HepG2 (cell line): ENCODE measurements around the gene MRPL34. TPM values are rescaled to one million over a fixed set of nuclear protein-coding genes. Genes with fewer than 3 reads are reported as not detected.

Experiments
- ATAC-seq: fragments of 200-7000 bp; cut with Tn5 transposase; 3 replicates; pipeline ENCODE4 v1.9.1; 2020; ENCODE audit warnings: mild to moderate bottlenecking, moderate library complexity
- BruUV-seq: library from RNA; stranded (reverse); fragments of 400-500 nt; replicated peaks from 2 replicates; lab custom pipeline; 2021; lab: Mats Ljungman, UMichigan
- CTCF ChIA-PET: fragments of 300-600 bp; formaldehyde crosslinking; extraction: SDS; loops from one replicate; lab custom pipeline; 2021; ENCODE audit warnings: low total read pairs, inconsistent platforms, low intra/inter-chr PET ratio; lab: Yijun Ruan, JAX
- POLR2A ChIA-PET: fragments of 350-600 bp; sonication (Branson Sonifier 250); formaldehyde crosslinking; loops from one replicate; lab custom pipeline; 2020; ENCODE audit warnings: antibody characterized with exemption, inconsistent platforms; lab: Yijun Ruan, JAX
- DNase-seq: peaks from one replicate; pipeline ENCODE4 v3.0.0-alpha.2; 2015; ENCODE audit warnings: low spot score
- FAIRE-seq: peaks from 3 replicates; lab custom pipeline; 2011; peaks lifted over from hg19 to GRCh38; lab: Jason Lieb, UNC
- H2AFZ ChIP-seq: one replicate; pipeline ENCODE4 v1.6.1; 2011; ENCODE audit warnings: low read length, inconsistent platforms
- H3K27ac ChIP-seq: fragments of 300-600 bp; 3 replicates; pipeline ENCODE4 v1.8.0; 2011; ENCODE audit warnings: mixed run types, mild to moderate bottlenecking, mixed read lengths, low read length, inconsistent platforms; ENCODE audit not compliant: insufficient read depth; ENCODE audit errors: extremely low read length
- H3K27me3 ChIP-seq, 2 experiments: fragments of 200-600 bp in 1 of 2; 2 replicates in 1 of 2; 3 replicates in 1 of 2; pipeline versions ENCODE4 v1.6.0 to v1.8.0; 2011; ENCODE audit warnings: low read length in 2 of 2, mild to moderate bottlenecking in 2 of 2, moderate library complexity in 2 of 2, inconsistent platforms in 1 of 2; ENCODE audit not compliant: insufficient read depth in 2 of 2, control insufficient read depth in 1 of 2
- H3K36me3 ChIP-seq, 2 experiments: fragments of 200-600 bp in 1 of 2; replicated peaks in 1 of 2; 2 replicates in 1 of 2; 3 replicates in 1 of 2; pipeline versions ENCODE4 v1.5.1 to v1.8.0; 2011; ENCODE audit warnings: low read length in 2 of 2, inconsistent platforms in 1 of 2; ENCODE audit not compliant: insufficient read depth in 2 of 2, control insufficient read depth in 1 of 2
- H3K4me1 ChIP-seq: 2 replicates; pipeline ENCODE4 v1.5.1; 2012; ENCODE audit warnings: low read length, inconsistent platforms; ENCODE audit not compliant: insufficient read depth
- H3K4me2 ChIP-seq: 2 replicates; pipeline ENCODE4 v1.6.0; 2011; ENCODE audit warnings: low read depth, low read length, inconsistent platforms
- H3K4me3 ChIP-seq, 3 experiments: fragments of 200-600 bp in 1 of 3; sonication (generic), shearing (Covaris generic) in 1 of 3; replicated peaks in 1 of 3; 2 replicates each; pipeline ENCODE4 v1.5.1; 2011 to 2016; ENCODE audit warnings: low read length in 3 of 3, inconsistent platforms in 2 of 3, low read depth in 2 of 3, mild to moderate bottlenecking in 2 of 3, control low read depth in 1 of 3, mixed read lengths in 1 of 3; ENCODE audit not compliant: insufficient read depth in 1 of 3
- H3K79me2 ChIP-seq: one replicate; pipeline ENCODE4 v1.6.1; 2011; ENCODE audit warnings: low read length, inconsistent platforms; ENCODE audit not compliant: insufficient read depth
- H3K9ac ChIP-seq: 2 replicates; pipeline ENCODE4 v1.6.0; 2011; ENCODE audit warnings: mild to moderate bottlenecking, low read depth, low read length, inconsistent platforms; ENCODE audit not compliant: insufficient read depth
- H3K9me3 ChIP-seq: 2 replicates; pipeline ENCODE4 v1.5.1; 2012; ENCODE audit warnings: mild to moderate bottlenecking, low read length
- H4K20me1 ChIP-seq: 2 replicates; pipeline ENCODE4 v1.6.0; 2011; ENCODE audit warnings: inconsistent platforms, mild to moderate bottlenecking, low read length, moderate library complexity; ENCODE audit not compliant: insufficient read depth
- ASH2L ChIP-seq: fragments of 300-600, 200-600 bp; sonication (generic); IDR thresholded peaks from 2 replicates; pipeline ENCODE4 v1.7.0; 2017; ENCODE audit warnings: low read depth, mild to moderate bottlenecking, moderate library complexity, mixed read lengths, low read length; ENCODE audit not compliant: insufficient read length
- HDAC6 ChIP-seq: fragments of 200-600 bp; sonication (generic); IDR thresholded peaks from 2 replicates; pipeline ENCODE4 v1.7.0; 2017; ENCODE audit warnings: mild to moderate bottlenecking, antibody characterized with exemption, low read length, low read depth
- HOXA5 ChIP-seq: sonication (generic); formaldehyde crosslinking; IDR thresholded peaks from 2 replicates; pipeline ENCODE4 v1.4.0; 2020; ENCODE audit warnings: missing genetic modification reagents
- MEF2D ChIP-seq: sonication (generic); formaldehyde crosslinking; IDR thresholded peaks from 2 replicates; pipeline ENCODE4 v1.5.1; 2020; ENCODE audit warnings: mild to moderate bottlenecking, missing genetic modification reagents
- POLR2A ChIP-seq, 2 experiments: IDR thresholded peaks; 2 replicates each; pipeline ENCODE4 v1.6.1; 2011; ENCODE audit warnings: low read depth in 2 of 2, low read length in 2 of 2, mild to moderate bottlenecking in 1 of 2, moderate library complexity in 1 of 2; ENCODE audit not compliant: insufficient read depth in 1 of 2
- SOX13 ChIP-seq, 3 experiments: fragments of 450-650 bp in 1 of 3; sonication (generic) in 1 of 3; formaldehyde crosslinking in 1 of 3; IDR thresholded peaks in 2 of 3; conservative IDR thresholded peaks in 1 of 3; 2 replicates each; pipeline versions ENCODE4 v1.5.0 to v1.6.1; 2016 to 2020; ENCODE audit warnings: antibody characterized with exemption in 1 of 3, mild to moderate bottlenecking in 1 of 3, missing compliant biosample characterization in 1 of 3, missing genetic modification reagents in 1 of 3, moderate library complexity in 1 of 3
- SOX5 ChIP-seq: IDR thresholded peaks from 2 replicates; pipeline ENCODE4 v1.6.1; 2016; ENCODE audit warnings: borderline replicate concordance
- ZKSCAN8 ChIP-seq: IDR thresholded peaks from 2 replicates; pipeline ENCODE4 v1.6.1; 2016; ENCODE audit warnings: borderline replicate concordance, missing genetic modification reagents, missing compliant biosample characterization
- ZNF10 ChIP-seq: sonication (generic); formaldehyde crosslinking; IDR thresholded peaks from 2 replicates; pipeline ENCODE4 v1.4.0; 2020; ENCODE audit warnings: mild to moderate bottlenecking, low read depth, missing genetic modification reagents, borderline replicate concordance
- ZNF605 ChIP-seq: sonication (generic); formaldehyde crosslinking; IDR thresholded peaks from 2 replicates; pipeline ENCODE4 v1.8.0; 2022; ENCODE audit warnings: mild to moderate bottlenecking, missing genetic modification reagents
- ZNF660 ChIP-seq: sonication (generic); formaldehyde crosslinking; IDR thresholded peaks from 2 replicates; pipeline ENCODE4 v1.5.1; 2020; ENCODE audit warnings: mild to moderate bottlenecking, low read depth, missing genetic modification reagents, borderline replicate concordance
- WGBS: methylation state at CpG from one replicate; pipeline ENCODE4 v1.1.6; 2017; ENCODE audit warnings: low lambda C conversion rate; 5-methylcytosine and 5-hydroxymethylcytosine counted together
- in situ Hi-C: cut with HindIII; loops from 2 replicates; pipeline ENCODE4 v1.10.0; 2017; ENCODE audit warnings: low pct_unique_long_range_greater_than_20kb; ENCODE audit not compliant: extremely low pct_ligation_motif_present
- intact Hi-C: fragments of 100-400 bp; cut with micrococcal nuclease; formaldehyde crosslinking; loops from one replicate; pipeline ENCODE4 v1.10.0; 2022; ENCODE audit not compliant: unreplicated experiment
- polyA plus RNA-seq, 8 experiments: library from polyadenylated mRNA; depleted of rRNA in 3 of 8; stranded (reverse) in 7 of 8; unstranded in 1 of 8; fragments of >200 nt; fragmentation: Illumina TruSeq in 4 of 8; extraction: Trizol in 4 of 8; gene quantifications; 2 replicates each; pipeline versions ENCODE4 v1.2.1 to v1.2.3, GENCODE V29; 2011 to 2016; ENCODE audit warnings: low read depth in 4 of 8, missing spikeins in 1 of 8, mixed read lengths in 1 of 8; ENCODE audit not compliant: insufficient read depth in 1 of 8
- total RNA-seq, 5 experiments: library from RNA; depleted of rRNA; stranded (reverse); fragments of >200 nt; fragmentation: Illumina TruSeq; extraction: Trizol; gene quantifications; 2 replicates each; pipeline ENCODE4 v1.2.3, GENCODE V29; 2016; ENCODE audit warnings: low read depth in 1 of 5

Gene MRPL34
- total and polyA plus RNA-seq, 2 of the 13 experiments (the other 11 are each of a cell fraction or from before 2014, with no cell fraction given): 74.0 to 77.3 TPM

DNA sequence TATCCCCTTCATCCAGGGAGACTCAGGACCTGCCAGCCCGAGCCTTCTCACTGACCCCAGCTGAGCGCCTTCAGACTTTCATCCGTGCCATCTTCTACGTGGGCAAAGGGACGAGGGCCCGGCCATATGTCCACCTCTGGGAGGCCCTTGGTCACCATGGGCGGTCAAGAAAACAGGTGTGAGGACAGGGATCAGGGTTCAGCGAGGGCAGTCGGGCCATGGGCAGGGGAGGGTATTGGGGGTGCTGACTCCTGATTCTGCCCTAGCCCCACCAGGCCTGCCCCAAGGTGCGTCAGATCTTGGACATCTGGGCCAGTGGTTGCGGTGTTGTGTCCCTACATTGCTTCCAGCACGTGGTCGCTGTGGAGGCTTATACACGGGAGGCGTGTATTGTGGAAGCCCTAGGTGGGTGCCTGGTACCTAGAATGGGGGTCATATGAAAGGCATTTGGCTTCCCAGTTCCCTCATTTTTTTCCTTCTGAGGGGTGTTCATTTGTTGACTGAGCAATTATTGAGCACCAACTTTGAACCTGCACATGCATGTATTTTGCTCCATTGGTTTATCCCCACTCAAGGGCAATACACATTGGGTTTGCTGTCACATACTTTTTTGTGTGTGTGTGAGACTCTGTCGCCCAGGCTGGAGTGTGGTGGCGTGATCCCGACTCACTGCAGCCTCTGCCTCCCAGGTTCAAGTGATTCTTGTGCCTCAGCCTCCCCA is 20.1 kb upstream of the MRPL34 start:
- Histone ChIP-seq H3K4me3 (no peak overlapping the region), H2AFZ (no peak overlapping the region), H4K20me1 (no peaks in the 10 kb centered on the region), H3K4me2 (no peak overlapping the region), H3K4me1 (0 out of 2 replicates have a peak, but pooled peaks cover 6% of the 10 kb centered on the region), H3K9ac (no peak overlapping the region), H3K27ac (no peak overlapping the region), H3K27me3 (no peaks in the 10 kb centered on the region), H3K79me2 (no peaks in the 10 kb centered on the region)
- no peak for ATAC-seq
- intact Hi-C loops: no loop called here
- WGBS: 86% methylated on average over 18 of the region's 18 CpGs
- no peak for DNase-seq
- no peak for FAIRE-seq
- TF ChIP-seq SOX13 (IDR thresholded peaks at IDR 0.05): no peak
- TF ChIP-seq SOX13 (CRISPR knock-in tag; conservative IDR thresholded peaks at IDR 0.05 in 1 of 2, IDR thresholded peaks at IDR 0.05 in 1 of 2): no peak
- no peak for TF ChIP-seq HDAC6
- no peak for TF ChIP-seq ZNF605 (CRISPR knock-in tag)
- no peak for TF ChIP-seq ZNF660 (CRISPR knock-in tag)
- TF ChIP-seq ASH2L: no peak
- no peak for TF ChIP-seq SOX5 (CRISPR knock-in tag)
- TF ChIP-seq MEF2D (CRISPR knock-in tag): no peak
- peak; percentile 96 for TF ChIP-seq ZKSCAN8
- no peak for TF ChIP-seq POLR2A (IDR thresholded peaks at IDR 0.05; ENCODE audit: insufficient read depth in 1 of 2, low read depth in 2 of 2, low read length in 2 of 2)
- no peak for TF ChIP-seq HOXA5 (CRISPR knock-in tag)
- 0 out of 2 replicates have a peak, but pooled peaks have one; percentile 58 for TF ChIP-seq ZNF10 (CRISPR knock-in tag)
- TF ChIP-seq, all 625 proteins: peak for 2
- Histone ChIP-seq H3K9me3 (no peaks in the 10 kb centered on the region), H3K36me3 (no peaks in the 10 kb centered on the region)
- BruUV-seq: no TSS peak
- POLR2A ChIA-PET: interaction anchor here (1.4 kb wide), 1 partner anchor 19 kb away, joined by 4 read pairs; the partner anchor contains the start of gene BABAM1
- CTCF ChIA-PET: no interaction called here
- in situ Hi-C loops: no loop called here
